Osteoblast (primary cell): ENCODE results near the gene ARHGAP31. TPM values are rescaled to one million over a fixed set of nuclear protein-coding genes. Genes with fewer than 3 reads are reported as not detected.
"Not testable (repeated sequence)": the region's sequence is repeated elsewhere in the genome, so short reads cannot be mapped to it uniquely, and the experiment has no call there.

Source experiments
- DNase-seq: peaks from one replicate; pipeline ENCODE4 v3.0.0; 2011; ENCODE audit warnings: low spot score, mixed read lengths; ENCODE audit not compliant: insufficient read length; ENCODE audit errors: missing footprints
- H2AFZ ChIP-seq: 2 replicates; pipeline ENCODE4 v1.6.0; 2011; ENCODE audit warnings: mild to moderate bottlenecking, low read length
- H3K27ac ChIP-seq: 2 replicates; pipeline ENCODE4 v1.5.1; 2011; ENCODE audit warnings: mild to moderate bottlenecking, low read depth, low read length, moderate library complexity
- H3K27me3 ChIP-seq: 2 replicates; pipeline ENCODE4 v1.6.0; 2012; ENCODE audit warnings: mild to moderate bottlenecking, control low read depth, inconsistent platforms, low read length, moderate library complexity; ENCODE audit not compliant: insufficient read depth
- H3K36me3 ChIP-seq: 2 replicates; pipeline ENCODE4 v1.5.1; 2011; ENCODE audit warnings: mild to moderate bottlenecking, low read length, control low read depth, moderate library complexity; ENCODE audit not compliant: insufficient read depth
- H3K4me1 ChIP-seq: 2 replicates; pipeline ENCODE4 v1.5.1; 2011; ENCODE audit warnings: mild to moderate bottlenecking, low read length, control low read depth, moderate library complexity; ENCODE audit not compliant: insufficient read depth
- H3K4me2 ChIP-seq: 2 replicates; pipeline ENCODE4 v1.6.0; 2011; ENCODE audit warnings: mild to moderate bottlenecking, low read length; ENCODE audit not compliant: insufficient read depth
- H3K4me3 ChIP-seq: fragments of 200-600 bp; sonication (generic); 3 replicates; pipeline ENCODE4 v1.5.1; 2012; ENCODE audit warnings: mild to moderate bottlenecking, low read length, inconsistent platforms; ENCODE audit not compliant: insufficient read depth
- H3K79me2 ChIP-seq: 2 replicates; pipeline ENCODE4 v1.6.0; 2012; ENCODE audit warnings: mild to moderate bottlenecking, low read length, control low read depth, inconsistent platforms; ENCODE audit not compliant: insufficient read depth
- H3K9me3 ChIP-seq: 2 replicates; pipeline ENCODE4 v1.5.1; 2011; ENCODE audit warnings: low read depth, low read length, control low read depth
- H4K20me1 ChIP-seq: 2 replicates; pipeline ENCODE4 v1.6.0; 2012; ENCODE audit warnings: mild to moderate bottlenecking, low read length, control low read depth; ENCODE audit not compliant: insufficient read depth
- CTCF ChIP-seq: IDR thresholded peaks from 2 replicates; pipeline ENCODE4 v1.5.1; 2011; ENCODE audit warnings: mild to moderate bottlenecking, low read depth, low read length, moderate library complexity; ENCODE audit errors: extremely low read depth
- total RNA-seq: library from RNA; depleted of rRNA; stranded (reverse); fragments of >200 nt; gene quantifications from 2 replicates; pipeline ENCODE4 v1.2.3, GENCODE V29; 2012

The ARHGAP31 gene
- total RNA-seq, 1 donor: 56.5 TPM

DNA sequence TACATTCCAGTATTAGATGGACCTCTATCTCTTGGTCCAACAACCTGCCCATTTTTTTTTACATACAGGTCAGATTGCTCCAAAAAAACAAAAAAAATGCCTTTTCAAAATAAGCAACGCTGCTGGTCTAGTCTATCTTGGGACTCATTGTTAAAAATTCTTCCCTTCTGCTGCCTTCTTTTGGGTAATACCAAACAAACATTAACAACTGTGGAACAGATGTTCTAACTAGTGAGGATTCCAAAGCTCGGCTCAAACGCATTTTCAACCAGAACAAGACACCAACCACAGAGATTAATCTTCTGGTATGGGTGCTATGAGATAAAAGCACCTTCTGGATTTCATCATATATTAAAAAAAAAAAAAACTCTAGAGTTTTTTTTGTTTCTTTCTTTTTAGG is 24.7 kb downstream of the ARHGAP31 start:
- Histone ChIP-seq H3K79me2 (peaks cover 85% of the 10 kb centered on the region), H4K20me1 (peaks cover 3% of the 10 kb centered on the region), H3K9me3 (no peaks in the 10 kb centered on the region), H3K4me1 (peaks cover 17% of the 10 kb centered on the region), H3K4me3 (no peak overlapping the region), H3K27ac (no peak overlapping the region), H3K27me3 (no peaks in the 10 kb centered on the region), H2AFZ (no peak overlapping the region), H3K4me2 (no peak overlapping the region), H3K36me3 (peaks cover 2% of the 10 kb centered on the region)
- no peak for TF ChIP-seq CTCF
- no peak for DNase-seq

DNA sequence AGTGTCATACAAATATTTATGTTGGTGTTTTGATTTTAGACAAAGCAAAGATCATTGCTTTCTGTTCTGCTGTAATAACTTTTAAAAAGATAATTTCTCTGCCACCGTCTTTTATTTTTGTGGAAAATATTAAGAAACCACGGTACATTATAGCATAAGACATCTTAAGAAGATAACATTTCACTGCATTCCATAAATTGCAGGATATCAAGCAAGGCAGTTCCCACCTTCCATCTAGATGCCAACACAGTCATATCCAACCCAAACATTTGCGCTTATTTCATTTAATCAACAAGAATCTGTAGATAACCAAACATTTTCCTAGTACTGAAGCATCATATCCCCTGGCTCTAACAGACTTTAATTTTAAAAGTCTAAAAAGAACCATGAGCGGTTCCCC is 25.1 kb downstream of the ARHGAP31 start:
- H3K79me2 ChIP-seq: peaks cover 84% of the 10 kb centered on the region
- no peak overlapping the region for H3K27ac ChIP-seq

DNA sequence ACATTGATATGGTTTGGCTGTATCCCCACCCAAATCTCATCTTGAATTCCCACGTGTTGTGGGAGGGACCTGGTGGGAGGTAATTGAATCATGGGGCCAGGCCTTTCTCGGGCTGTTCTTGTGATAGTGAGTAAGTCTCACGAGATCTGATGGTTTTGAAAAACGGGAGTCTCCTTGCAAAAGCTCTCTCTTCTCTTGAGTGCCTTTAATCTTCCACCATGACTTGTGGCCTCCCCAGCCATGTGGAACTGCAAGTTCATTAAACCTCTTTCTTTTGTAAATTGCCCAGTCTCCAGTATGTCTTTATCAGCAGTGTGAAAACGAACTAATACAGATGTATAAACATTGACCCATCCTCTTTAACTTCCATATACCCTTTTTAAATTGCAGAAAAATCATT is 26.6 kb downstream of the ARHGAP31 start:
- not testable (repeated sequence) for DNase-seq, H3K4me2 ChIP-seq, H3K27me3 ChIP-seq, H3K4me3 ChIP-seq, H3K36me3 ChIP-seq, H3K9me3 ChIP-seq, H4K20me1 ChIP-seq, H2AFZ ChIP-seq
- H3K27ac ChIP-seq: peak overlapping the region; percentile 11
- H3K79me2 ChIP-seq: peaks cover 82% of the 10 kb centered on the region
- H3K4me1 ChIP-seq: peaks cover 17% of the 10 kb centered on the region

More for the DNA sequence above, 25.1 kb downstream of the ARHGAP31 start:
- no peaks in the 10 kb centered on the region for H3K9me3 ChIP-seq
- H3K27me3 ChIP-seq: no peaks in the 10 kb centered on the region
- H4K20me1 ChIP-seq: peaks cover 3% of the 10 kb centered on the region
- H2AFZ ChIP-seq: no peak overlapping the region
- no peak overlapping the region for H3K4me3 ChIP-seq
- H3K36me3 ChIP-seq: no peaks in the 10 kb centered on the region
- TF ChIP-seq CTCF: no peak
- DNase-seq: no peak
- H3K4me1 ChIP-seq: peaks cover 17% of the 10 kb centered on the region
- no peak overlapping the region for H3K4me2 ChIP-seq

- no peak for TF ChIP-seq CTCF
- peak; percentile 88 for DNase-seq
- peak overlapping the region; percentile 76 for H2AFZ ChIP-seq
Measured at GRCh38 chr3:119322021-119322834, 28.0 kb downstream of the ARHGAP31 start.

More at GRCh38 chr3:119322021-119322834, 28.0 kb downstream of the ARHGAP31 start:
- Histone ChIP-seq H3K4me3 (peak overlapping the region; percentile 82), H3K79me2 (peaks cover 79% of the 10 kb centered on the region), H3K4me2 (peak overlapping the region; percentile 96), H3K27me3 (no peaks in the 10 kb centered on the region), H3K36me3 (peaks cover 7% of the 10 kb centered on the region), H3K27ac (peak overlapping the region; percentile 95), H3K9me3 (no peaks in the 10 kb centered on the region), H3K4me1 (peaks cover 17% of the 10 kb centered on the region), H4K20me1 (peaks cover 6% of the 10 kb centered on the region)
